ENCODE data around the gene FBXW7.
"Not testable (repeated sequence)": the region's sequence is repeated elsewhere in the genome, so short reads cannot be mapped to it uniquely, and the experiment has no call there.

The FBXW7 gene

DNA sequence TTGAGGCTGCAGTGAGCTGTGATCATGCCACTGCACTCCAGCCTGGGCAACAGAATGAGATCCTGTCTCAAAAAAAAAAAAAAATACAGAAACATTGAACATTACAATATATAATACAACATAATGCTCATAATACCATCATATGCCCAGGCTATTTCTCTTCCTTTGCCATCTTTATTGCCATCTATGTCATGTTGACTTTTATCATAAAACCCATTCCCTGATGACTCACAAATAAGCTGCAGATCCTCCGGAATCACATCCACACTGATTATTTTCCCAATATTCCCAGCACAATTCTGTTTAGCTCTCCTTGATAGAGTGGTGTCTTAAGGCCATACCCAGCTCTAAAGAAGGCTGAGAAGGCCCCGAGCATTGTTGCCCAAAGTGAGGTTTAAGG lies 9.2 kb upstream of the FBXW7 start:
- no peak for DNase-seq (ENCODE audit: low spot score)

DNA sequence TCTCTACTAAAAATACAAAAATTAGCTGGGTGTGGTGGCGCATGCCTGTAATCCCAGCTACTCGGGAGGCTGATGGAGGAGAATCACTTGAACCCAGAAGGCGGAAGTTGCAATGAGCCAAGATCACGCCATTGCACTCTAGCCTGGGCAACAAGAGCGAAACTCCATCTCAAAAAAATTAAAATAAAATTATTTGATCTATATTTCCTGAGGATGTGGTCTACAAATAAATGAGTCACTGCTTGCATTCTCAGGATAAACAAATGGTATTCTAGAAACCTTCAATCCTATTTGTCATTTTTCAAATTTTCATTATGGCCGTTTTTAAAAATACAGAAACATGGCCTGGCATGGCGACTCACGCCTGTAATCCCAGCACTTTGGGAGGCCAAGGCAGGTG lies 8.6 kb upstream of the FBXW7 start:
- DNase-seq (ENCODE audit: low spot score) = not testable (repeated sequence)

- DNase-seq (ENCODE audit: low spot score) = no peak
These were observed 5.0 kb upstream of the FBXW7 start for GRCh38 chr4:152540941-152541340.

DNA sequence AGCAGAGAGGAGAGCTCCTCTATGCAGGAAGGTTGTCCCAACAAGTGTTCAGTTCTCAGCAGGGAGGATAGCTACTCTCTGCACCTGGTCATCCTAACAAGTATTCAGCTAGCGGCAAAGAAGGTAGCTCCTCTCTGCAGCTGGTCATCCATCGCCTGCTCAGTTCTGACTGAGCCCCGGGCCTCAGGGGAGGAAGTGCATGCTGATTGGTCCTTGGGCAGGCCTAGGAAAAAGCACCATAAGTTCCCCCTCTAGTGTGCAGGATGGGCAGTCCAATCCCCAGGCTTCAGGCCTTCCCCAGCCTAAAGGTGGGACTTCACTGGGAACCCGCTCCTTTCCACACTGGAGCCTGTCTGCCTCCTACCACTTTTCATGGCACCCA lies 4.4 kb upstream of the FBXW7 start:
- no peak for DNase-seq (ENCODE audit: low spot score)

DNA sequence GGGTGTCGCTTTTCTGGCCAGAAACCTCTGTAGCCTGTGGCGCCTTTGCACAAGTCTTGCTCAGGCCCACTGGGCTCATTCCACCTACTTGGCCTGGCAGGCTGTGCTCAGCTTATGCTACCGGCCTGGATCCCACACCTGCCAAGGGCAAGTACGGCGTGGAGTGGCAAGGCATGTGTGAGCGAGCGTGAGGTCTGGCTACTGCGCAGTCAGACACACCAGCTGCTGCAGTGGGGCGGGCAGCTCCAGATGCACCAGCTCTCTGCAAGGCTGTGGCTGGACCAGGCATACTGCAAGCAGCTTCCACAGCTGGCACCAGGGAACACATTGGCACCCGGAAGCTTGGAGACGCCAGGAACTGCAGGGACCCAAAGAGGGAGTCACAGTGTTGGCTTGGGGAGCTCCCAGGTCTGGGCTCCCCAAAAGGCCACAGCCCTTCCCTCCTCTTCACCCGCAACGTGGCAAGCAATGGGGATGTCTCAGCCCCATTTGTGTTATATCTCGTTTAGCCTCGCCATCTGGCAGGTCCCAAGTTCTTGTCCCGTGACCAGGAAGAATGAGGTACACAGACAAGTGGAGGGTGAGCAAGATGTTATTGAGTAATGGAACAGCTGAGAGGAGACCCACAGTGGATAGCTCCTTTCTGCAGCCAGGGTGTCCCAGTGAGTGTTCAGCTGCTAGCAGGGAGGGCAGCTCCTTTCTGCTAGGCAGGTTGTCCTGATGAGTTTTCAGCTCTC lies 3.8 kb upstream of the FBXW7 start:
- no peak for DNase-seq (ENCODE audit: low spot score)

- no peak for DNase-seq (ENCODE audit: low spot score)
These were observed 2.0 kb upstream of the FBXW7 start for GRCh38 chr4:152537881-152538280.

GRCh38 chr4:152536545-152537182 lies 772 bp upstream of the FBXW7 start:
- no peak for DNase-seq (ENCODE audit: low spot score)

- no peak for DNase-seq (ENCODE audit: low spot score)
These were observed 461 bp downstream of the FBXW7 start for GRCh38 chr4:152535360-152535902.

GRCh38 chr4:152534541-152535359 lies 1.1 kb downstream of the FBXW7 start:
- DNase-seq (ENCODE audit: low spot score) = peak; percentile 31

DNA sequence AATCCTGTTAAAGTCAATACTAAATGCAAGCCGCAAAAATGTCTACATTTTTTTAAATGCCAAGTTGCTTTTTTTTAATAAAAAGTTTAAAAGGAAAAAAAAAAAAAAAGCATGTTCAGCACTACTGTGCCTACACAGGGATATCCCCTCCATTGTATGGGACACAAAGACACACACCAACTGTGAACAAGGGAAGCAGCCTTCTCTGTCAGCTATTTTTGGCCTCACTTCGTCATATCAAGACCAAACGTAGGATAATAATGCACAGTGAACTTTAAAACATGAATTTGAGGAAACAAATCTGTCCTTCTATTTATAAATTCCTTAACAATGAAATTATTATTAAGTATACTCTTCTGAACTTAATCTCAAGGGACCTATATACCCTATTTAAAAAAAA lies 4.4 kb downstream of the FBXW7 start:
- no peak for DNase-seq (ENCODE audit: low spot score)

GRCh38 chr4:152530600-152530999 lies 5.3 kb downstream of the FBXW7 start:
- DNase-seq (ENCODE audit: low spot score) = no peak

GRCh38 chr4:152529880-152530279 lies 6.0 kb downstream of the FBXW7 start:
- DNase-seq (ENCODE audit: low spot score) = no peak

DNA sequence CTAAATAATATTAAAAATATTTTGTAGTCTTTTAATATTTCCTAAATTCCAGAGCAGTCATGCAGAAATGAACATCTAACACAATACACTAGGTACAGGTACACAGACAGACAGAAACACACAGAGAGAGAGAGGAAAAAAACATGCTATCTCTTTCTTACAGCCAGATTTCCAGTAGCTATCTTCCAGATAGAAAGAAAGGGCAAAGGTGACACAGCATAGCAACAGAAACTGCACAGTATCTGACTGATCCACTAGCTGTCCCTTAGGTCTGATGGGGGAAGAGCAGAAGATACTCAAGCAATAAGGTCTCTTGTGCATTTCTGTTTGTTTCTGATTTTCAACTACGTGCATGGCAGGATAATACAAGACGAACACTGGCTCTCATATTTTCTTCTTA lies 7.8 kb downstream of the FBXW7 start:
- no peak for DNase-seq (ENCODE audit: low spot score)

GRCh38 chr4:152525878-152526277 lies 10.0 kb downstream of the FBXW7 start:
- DNase-seq (ENCODE audit: low spot score) = no peak

GRCh38 chr4:152524427-152524826 lies 11.5 kb downstream of the FBXW7 start:
- no peak for DNase-seq (ENCODE audit: low spot score)

DNA sequence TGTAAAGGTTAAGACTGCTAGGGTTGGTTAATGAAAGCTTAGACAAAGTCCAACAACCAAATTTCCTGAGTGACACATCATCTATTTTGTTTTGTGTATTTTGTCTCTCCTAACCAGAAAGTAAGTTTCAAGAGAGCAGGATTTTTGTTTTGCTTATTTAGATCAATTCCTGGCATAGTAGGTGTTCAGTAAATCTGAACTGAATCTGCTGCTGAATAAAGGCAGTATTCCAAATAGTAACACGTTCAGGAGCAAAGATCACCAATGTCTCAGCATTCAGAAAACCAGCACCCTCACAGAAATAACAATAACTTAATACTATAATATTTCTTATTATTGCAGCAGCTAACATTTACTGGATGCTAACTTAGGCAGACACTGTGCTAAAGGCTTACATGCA lies 12.2 kb downstream of the FBXW7 start:
- DNase-seq (ENCODE audit: low spot score) = no peak

GRCh38 chr4:152522754-152523153 lies 13.1 kb downstream of the FBXW7 start:
- DNase-seq (ENCODE audit: low spot score) = no peak

GRCh38 chr4:152522245-152522644 lies 13.6 kb downstream of the FBXW7 start:
- no peak for DNase-seq (ENCODE audit: low spot score)

- DNase-seq (ENCODE audit: low spot score) = no peak
These were observed 19.7 kb downstream of the FBXW7 start for GRCh38 chr4:152516156-152516555.

DNA sequence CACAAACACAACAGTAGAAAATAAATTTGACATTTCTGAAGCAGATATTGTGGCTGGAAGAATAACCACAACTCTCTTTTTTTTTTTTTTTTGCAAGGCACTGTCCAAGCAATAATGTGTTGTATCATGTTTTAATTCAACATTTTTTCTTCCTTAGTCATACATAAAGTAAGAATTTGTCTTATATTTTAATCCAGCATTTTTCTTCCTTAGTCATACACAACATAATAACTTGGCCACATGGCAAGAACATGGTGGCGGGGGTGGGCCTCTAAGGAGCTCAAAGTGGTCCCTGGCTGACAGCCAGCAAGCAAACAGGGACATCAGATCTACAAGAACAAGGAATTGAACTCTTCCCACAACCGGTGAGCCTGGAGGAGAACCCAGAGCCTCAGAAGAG lies 20.2 kb downstream of the FBXW7 start:
- no peak for DNase-seq (ENCODE audit: low spot score)

DNA sequence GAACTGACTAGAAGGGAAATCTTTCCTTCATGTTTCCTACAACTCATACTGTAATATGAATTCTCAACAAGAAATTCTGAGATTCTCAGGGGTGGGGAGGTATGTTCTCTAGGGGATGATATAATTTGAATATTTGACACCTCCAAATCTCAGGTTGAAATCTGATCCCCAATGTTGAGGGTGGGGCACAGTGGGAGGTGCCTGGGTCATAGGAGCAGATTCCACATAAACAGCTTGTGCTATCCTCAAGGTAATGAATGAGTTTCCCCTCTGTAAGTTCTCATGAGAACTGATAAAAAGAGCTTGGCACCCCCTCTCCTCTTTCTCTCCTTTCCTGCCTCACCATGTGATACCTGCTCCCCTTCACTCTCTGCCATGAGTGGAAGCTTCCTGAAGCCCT lies 21.5 kb downstream of the FBXW7 start:
- DNase-seq (ENCODE audit: low spot score) = no peak

- no peak for DNase-seq (ENCODE audit: low spot score)
These were observed 22.8 kb downstream of the FBXW7 start for GRCh38 chr4:152513078-152513477.

DNA sequence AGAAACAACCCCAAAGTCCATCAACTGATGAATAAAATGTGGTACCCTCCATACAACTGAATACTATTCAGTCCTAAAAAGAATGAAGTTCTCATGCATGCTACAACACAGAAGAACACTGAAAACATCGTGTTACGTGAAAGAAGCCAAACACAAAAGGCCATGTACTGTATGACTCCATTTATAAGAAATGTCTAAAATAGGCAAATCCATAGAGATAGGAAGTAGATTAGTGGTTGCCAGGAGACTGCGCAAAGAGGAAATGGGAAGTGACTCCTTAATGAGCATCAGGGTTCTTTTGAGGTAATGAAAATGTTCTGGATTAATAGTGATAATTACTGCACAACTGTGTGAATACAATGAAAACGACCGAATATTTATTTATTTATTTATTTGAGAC lies 23.4 kb downstream of the FBXW7 start:
- DNase-seq (ENCODE audit: low spot score) = no peak
